Parathyroid adenoma (tissue), 2 donors: Measurements from ENCODE around the gene DYRK2.

Source experiments
- H2AFZ ChIP-seq: fragments of 300-600 bp; sonication (generic); one replicate; pipeline ENCODE4 v1.7.0; 2017; ENCODE audit warnings: antibody characterized with exemption, mild to moderate bottlenecking
- H3K27ac ChIP-seq: fragments of 300-600 bp; sonication (generic); one replicate; pipeline ENCODE4 v1.7.0; 2017
- H3K27me3 ChIP-seq: fragments of 300-600 bp; sonication (generic); one replicate; pipeline ENCODE4 v1.7.0; 2017; ENCODE audit warnings: low read length; ENCODE audit not compliant: control insufficient read depth, insufficient read depth
- H3K36me3 ChIP-seq: fragments of 300-600 bp; sonication (generic); one replicate; pipeline ENCODE4 v1.7.0; 2017; ENCODE audit warnings: low read length; ENCODE audit not compliant: control insufficient read depth, insufficient read depth
- H3K4me1 ChIP-seq: fragments of 300-600 bp; sonication (generic); one replicate; pipeline ENCODE4 v1.7.0; 2017; ENCODE audit warnings: control low read depth
- H3K4me2 ChIP-seq: fragments of 300-600 bp; sonication (generic); one replicate; pipeline ENCODE4 v1.7.0; 2017; ENCODE audit warnings: low read length
- H3K4me3 ChIP-seq: fragments of 300-600 bp; sonication (generic); one replicate; pipeline ENCODE4 v1.7.0; 2017; ENCODE audit warnings: low read depth, low read length
- H3K79me2 ChIP-seq: fragments of 300-600 bp; sonication (generic); one replicate; pipeline ENCODE4 v1.7.0; 2017; ENCODE audit warnings: control low read depth
- H3K9ac ChIP-seq: fragments of 300-600 bp; sonication (generic); one replicate; pipeline ENCODE4 v1.7.0; 2017; ENCODE audit warnings: mild to moderate bottlenecking
- H3K9me3 ChIP-seq: fragments of 300-600 bp; sonication (generic); one replicate; pipeline ENCODE4 v1.7.0; 2017; ENCODE audit warnings: low read length; ENCODE audit not compliant: control insufficient read depth
- TF ChIP-seq, protein P1 (sequence below): fragments of 300-600 bp; sonication (generic); IDR thresholded peaks from one replicate; pipeline ENCODE4 v1.7.0; 2017; ENCODE audit warnings: antibody characterized with exemption, mild to moderate bottlenecking
- donor health status: primary hyperparathyroidism.

DYRK2 gene

DNA sequence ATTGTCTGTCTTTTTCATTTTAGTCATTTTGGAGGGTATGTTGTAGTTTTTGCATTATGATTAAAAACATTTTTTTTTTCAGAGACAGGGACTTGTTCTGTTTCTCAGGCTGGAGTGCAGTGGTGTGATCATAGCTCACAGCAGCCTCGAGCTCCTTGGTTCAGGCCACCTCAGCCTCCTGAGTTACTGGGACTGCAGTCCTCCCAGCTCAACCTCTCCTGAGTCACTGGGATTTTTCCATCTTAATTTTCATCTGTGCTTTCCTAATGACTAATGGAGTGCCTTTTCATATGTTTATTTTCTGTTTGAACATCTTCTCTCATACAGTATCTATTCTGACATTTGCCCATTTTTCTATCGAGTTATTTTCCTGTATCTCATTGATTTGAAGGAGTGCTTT, 52.6 kb downstream of the DYRK2 start:
- Histone ChIP-seq H3K79me2 (no peaks in the 10 kb centered on the region), H3K27ac (no peak overlapping the region), H3K36me3 (no peaks in the 10 kb centered on the region), H3K9ac (no peak overlapping the region), H3K27me3 (no peaks in the 10 kb centered on the region), H3K9me3 (no peaks in the 10 kb centered on the region), H3K4me2 (no peak overlapping the region), H3K4me1 (no peaks in the 10 kb centered on the region), H2AFZ (no peak overlapping the region), H3K4me3 (no peak overlapping the region)
- TF ChIP-seq, protein P1, sequence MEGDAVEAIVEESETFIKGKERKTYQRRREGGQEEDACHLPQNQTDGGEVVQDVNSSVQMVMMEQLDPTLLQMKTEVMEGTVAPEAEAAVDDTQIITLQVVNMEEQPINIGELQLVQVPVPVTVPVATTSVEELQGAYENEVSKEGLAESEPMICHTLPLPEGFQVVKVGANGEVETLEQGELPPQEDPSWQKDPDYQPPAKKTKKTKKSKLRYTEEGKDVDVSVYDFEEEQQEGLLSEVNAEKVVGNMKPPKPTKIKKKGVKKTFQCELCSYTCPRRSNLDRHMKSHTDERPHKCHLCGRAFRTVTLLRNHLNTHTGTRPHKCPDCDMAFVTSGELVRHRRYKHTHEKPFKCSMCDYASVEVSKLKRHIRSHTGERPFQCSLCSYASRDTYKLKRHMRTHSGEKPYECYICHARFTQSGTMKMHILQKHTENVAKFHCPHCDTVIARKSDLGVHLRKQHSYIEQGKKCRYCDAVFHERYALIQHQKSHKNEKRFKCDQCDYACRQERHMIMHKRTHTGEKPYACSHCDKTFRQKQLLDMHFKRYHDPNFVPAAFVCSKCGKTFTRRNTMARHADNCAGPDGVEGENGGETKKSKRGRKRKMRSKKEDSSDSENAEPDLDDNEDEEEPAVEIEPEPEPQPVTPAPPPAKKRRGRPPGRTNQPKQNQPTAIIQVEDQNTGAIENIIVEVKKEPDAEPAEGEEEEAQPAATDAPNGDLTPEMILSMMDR, result no peak

DNA sequence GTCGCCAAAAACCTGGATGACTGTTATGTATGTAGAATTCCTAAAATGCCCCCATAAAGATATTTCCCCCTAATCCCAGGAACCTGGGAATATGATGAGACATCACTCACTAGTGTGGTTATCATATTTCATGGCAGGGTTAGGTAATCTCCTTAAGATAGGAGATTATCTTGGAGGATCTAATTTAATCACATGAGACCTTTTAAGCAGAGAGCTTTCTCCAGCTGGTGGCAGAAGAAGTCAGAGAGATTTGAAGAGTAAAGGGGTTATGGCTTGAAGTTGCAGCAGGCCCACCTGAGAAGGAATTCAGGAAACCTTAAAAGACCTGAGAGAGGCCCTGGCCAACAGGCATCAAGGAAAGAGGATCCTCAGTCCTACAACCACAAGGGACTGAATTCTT, 53.6 kb downstream of the DYRK2 start:
- H3K79me2 ChIP-seq, result no peaks in the 10 kb centered on the region
- no peak overlapping the region for H2AFZ ChIP-seq
- no peaks in the 10 kb centered on the region for H3K27me3 ChIP-seq
- no peak overlapping the region for H3K4me2 ChIP-seq
- TF ChIP-seq, protein P1, result no peak
- no peak overlapping the region for H3K27ac ChIP-seq
- no peaks in the 10 kb centered on the region for H3K36me3 ChIP-seq
- H3K9ac ChIP-seq, result no peak overlapping the region
- no peaks in the 10 kb centered on the region for H3K4me1 ChIP-seq
- H3K4me3 ChIP-seq, result no peak overlapping the region
- no peaks in the 10 kb centered on the region for H3K9me3 ChIP-seq

DNA sequence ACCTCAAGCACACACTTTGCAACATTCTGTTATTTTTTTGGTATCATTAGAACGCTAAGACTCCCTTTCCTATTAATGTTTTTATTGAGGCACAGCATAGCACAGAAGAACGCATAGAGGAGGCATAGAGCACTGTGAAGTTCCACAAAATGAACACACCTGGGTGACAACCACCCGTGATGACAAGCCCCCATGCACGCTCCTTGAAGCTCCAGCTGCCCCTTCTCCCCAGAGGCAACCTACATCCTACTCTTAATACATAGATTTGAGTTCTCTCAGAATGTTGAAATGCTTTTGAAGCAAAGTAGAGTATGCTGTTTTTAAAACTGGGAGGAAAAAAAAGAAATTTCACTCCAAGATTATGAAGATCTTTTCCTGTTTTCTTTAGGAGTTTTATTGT, 55.5 kb downstream of the DYRK2 start:
- Histone ChIP-seq H3K4me2 (no peak overlapping the region), H3K4me3 (no peak overlapping the region), H3K9me3 (no peaks in the 10 kb centered on the region), H3K4me1 (no peaks in the 10 kb centered on the region), H3K79me2 (no peaks in the 10 kb centered on the region), H3K9ac (no peak overlapping the region), H3K27ac (no peak overlapping the region), H2AFZ (no peak overlapping the region), H3K27me3 (no peaks in the 10 kb centered on the region), H3K36me3 (no peaks in the 10 kb centered on the region)
- TF ChIP-seq, protein P1, result no peak

DNA sequence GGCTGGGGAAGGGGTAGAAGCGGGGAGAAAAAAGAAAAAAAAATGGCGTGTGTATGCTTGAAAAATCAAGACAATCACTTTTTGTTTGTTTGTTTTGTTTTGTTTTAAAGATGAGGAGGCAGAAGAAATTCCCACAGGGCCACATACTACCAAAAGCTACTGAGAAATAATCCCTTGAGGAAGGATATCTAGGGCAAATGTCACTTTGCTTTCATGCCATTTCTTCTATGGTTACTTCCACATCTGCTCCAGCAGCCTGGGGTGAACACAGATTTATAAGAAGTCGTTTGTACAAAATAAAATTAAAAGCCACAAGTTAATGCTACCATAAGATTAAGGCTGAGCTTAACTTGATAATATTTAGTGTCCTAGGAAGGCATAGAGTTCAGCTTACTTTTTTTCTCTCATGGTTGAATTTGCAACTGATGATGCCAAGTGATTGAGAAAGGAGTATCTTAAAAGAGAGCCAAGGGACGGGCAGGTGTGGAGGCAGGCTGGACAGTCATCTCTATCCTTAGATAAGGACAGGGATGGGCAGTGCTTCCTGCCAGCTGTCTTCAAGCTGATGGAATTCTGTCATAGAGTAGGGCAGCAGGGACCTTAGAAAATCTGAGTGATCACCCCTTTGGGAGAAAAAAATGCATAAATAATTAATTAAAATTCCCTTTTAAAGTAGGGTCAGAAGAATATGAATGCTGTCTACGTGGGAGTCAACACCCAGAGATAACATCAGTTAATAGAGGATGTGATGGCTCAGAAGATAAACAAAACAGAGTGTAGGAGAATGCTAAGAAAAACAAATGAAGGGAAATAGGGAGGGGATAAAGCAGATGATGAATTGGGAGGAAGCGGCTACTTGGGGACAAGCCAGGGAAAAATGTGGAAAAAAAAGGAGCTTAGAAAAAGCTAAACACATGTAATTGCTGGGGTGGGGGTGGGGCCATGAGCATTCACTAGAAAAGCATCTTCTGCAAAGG, 57.1 kb downstream of the DYRK2 start:
- Histone ChIP-seq H3K9ac (no peak overlapping the region), H3K36me3 (no peaks in the 10 kb centered on the region), H3K27me3 (no peaks in the 10 kb centered on the region), H3K9me3 (no peaks in the 10 kb centered on the region), H3K27ac (no peak overlapping the region), H3K4me1 (no peaks in the 10 kb centered on the region), H3K4me2 (no peak overlapping the region), H2AFZ (no peak overlapping the region), H3K4me3 (no peak overlapping the region), H3K79me2 (no peaks in the 10 kb centered on the region)
- TF ChIP-seq, protein P1, result no peak
